ACHN (cell line): Measurements from ENCODE around the gene ONECUT3.
A peak's percentile ranks its signal among the peaks of the same experiment; 100 is the strongest.
"Not testable (repeated sequence)": the region's sequence is repeated elsewhere in the genome, so short reads cannot be mapped to it uniquely, and the experiment has no call there.

ENCODE experiments used
- DNase-seq: peaks from one replicate; pipeline ENCODE4 v3.0.0-alpha.2; 2015
- in situ Hi-C: cut with HindIII; loops from 2 replicates; pipeline ENCODE4 v1.10.0; 2017; ENCODE audit warnings: low sequenced_read_pairs, low pct_ligation_motif_present, low pct_unique_long_range_greater_than_20kb

The ONECUT3 gene

GRCh38 chr19:1752757-1753728 lies at the start of gene ONECUT3:
Gene ONECUT3, plus strand, starts transcription at chr19:1753506. Its CDS starts 157 bp downstream, at chr19:1753663.
- no peak for DNase-seq
- in situ Hi-C loops: no loop called here

GRCh38 chr19:1704339-1704738 lies 49.0 kb upstream of the ONECUT3 start:
- no peak for DNase-seq
- in situ Hi-C loops: no loop called here

- DNase-seq: no peak
- in situ Hi-C loops: no loop called here
Observed at GRCh38 chr19:1705367-1705766, 47.9 kb upstream of the ONECUT3 start.

- DNase-seq, in situ Hi-C loops: not testable (repeated sequence)
Observed at GRCh38 chr19:1706646-1707045, 46.7 kb upstream of the ONECUT3 start.

GRCh38 chr19:1707240-1707639 lies 46.1 kb upstream of the ONECUT3 start:
- in situ Hi-C loops: no loop called here
- DNase-seq: no peak

GRCh38 chr19:1713170-1713569 lies 40.1 kb upstream of the ONECUT3 start:
- no peak for DNase-seq
- in situ Hi-C loops: no loop called here

- in situ Hi-C loops: no loop called here
- no peak for DNase-seq
Observed at GRCh38 chr19:1715540-1715939, 37.8 kb upstream of the ONECUT3 start.

GRCh38 chr19:1717200-1717969 lies 35.9 kb upstream of the ONECUT3 start:
- DNase-seq: no peak
- in situ Hi-C loops: no loop called here

GRCh38 chr19:1717970-1718264 lies 35.4 kb upstream of the ONECUT3 start:
- in situ Hi-C loops: no loop called here
- DNase-seq: no peak

GRCh38 chr19:1718420-1719291 lies 34.6 kb upstream of the ONECUT3 start:
- DNase-seq: no peak
- in situ Hi-C loops: no loop called here

- in situ Hi-C loops: no loop called here
- no peak for DNase-seq
Observed at GRCh38 chr19:1719519-1719918, 33.8 kb upstream of the ONECUT3 start.

GRCh38 chr19:1720237-1720636 lies 33.1 kb upstream of the ONECUT3 start:
- DNase-seq: no peak
- in situ Hi-C loops: no loop called here

- in situ Hi-C loops: no loop called here
- peak; percentile 52 for DNase-seq
Observed at GRCh38 chr19:1725100-1726064, 27.9 kb upstream of the ONECUT3 start.

- in situ Hi-C loops: no loop called here
- DNase-seq: no peak
Observed at GRCh38 chr19:1728816-1729567, 24.3 kb upstream of the ONECUT3 start.

- in situ Hi-C loops: no loop called here
- DNase-seq: no peak
Observed at GRCh38 chr19:1729568-1729925, 23.8 kb upstream of the ONECUT3 start.

GRCh38 chr19:1730157-1730556 lies 23.1 kb upstream of the ONECUT3 start:
- no peak for DNase-seq
- in situ Hi-C loops: no loop called here

- in situ Hi-C loops: no loop called here
- DNase-seq: no peak
Observed at GRCh38 chr19:1734321-1734966, 18.9 kb upstream of the ONECUT3 start.
